Motor neuron (in vitro differentiated cells): Measurements from ENCODE around the gene FTO. TPM values are rescaled to one million over a fixed set of nuclear protein-coding genes. Genes with fewer than 3 reads are reported as not detected.
A peak's percentile ranks its signal among the peaks of the same experiment; 100 is the strongest.

Experiments
- ATAC-seq, 8 experiments: fragments of 200-7000 bp; cut with Tn5 transposase; replicated peaks in 6 of 8; 2 replicates each; pipeline ENCODE4 v1.8.0; 2021; ENCODE audit warnings: mild to moderate bottlenecking in 8 of 8, moderate library complexity in 8 of 8
- H3K27ac ChIP-seq, 2 donors: fragments of 250-450 bp; sonication (Bioruptor Pico); 2 replicates each; pipeline ENCODE4 v1.9.0; 2021; ENCODE audit warnings: antibody characterized with exemption in 2 of 2, mild to moderate bottlenecking in 2 of 2, moderate library complexity in 1 of 2
- H3K4me1 ChIP-seq, 2 donors: fragments of 250-450 bp; sonication (Bioruptor Pico); replicated peaks in 1 of 2; 2 replicates each; pipeline ENCODE4 v1.6.1; 2021; ENCODE audit warnings: antibody characterized with exemption in 2 of 2, mild to moderate bottlenecking in 2 of 2, moderate library complexity in 1 of 2
- H3K4me3 ChIP-seq, 5 donors: fragments of 250-450 bp; sonication (Bioruptor Pico); 2 replicates each; pipeline ENCODE4 v1.9.0; 2021; ENCODE audit warnings: antibody characterized with exemption in 5 of 5, mild to moderate bottlenecking in 5 of 5, moderate library complexity in 4 of 5
- WGBS, 10 experiments: fragments of 450-650 bp; shearing (Covaris generic); methylation state at CpG; one replicate each; pipeline ENCODE4 v1.0.0; 2022; 5-methylcytosine and 5-hydroxymethylcytosine counted together
- in situ Hi-C, 9 experiments: fragments of 400-800 bp; cut with MboI; loops; one replicate each; pipeline ENCODE4 v1.15.0; 2021; ENCODE audit warnings: low sequenced_read_pairs in 9 of 9, low pct_unique_long_range_greater_than_20kb in 2 of 9; ENCODE audit not compliant: unreplicated experiment in 9 of 9
- total RNA-seq, 8 experiments: library from RNA; unstranded; fragments of 300-600 nt; gene quantifications; 2 replicates each; pipeline versions ENCODE4 v1.2.3 to v1.2.4, GENCODE V29; 2022

FTO gene
- total RNA-seq, 8 experiments from 2014 or later = 73.8 to 143 (median 112) TPM

- in situ Hi-C loops = no loop called here
- Histone ChIP-seq H3K4me1 (peaks cover 36 to 49% of the 10 kb centered on the region in 2 donors), H3K27ac (no peak overlapping the region), H3K4me3 (no peak overlapping the region)
- peak in 7 of 8 experiments; percentile 25 to 68 (median 44) for ATAC-seq
- 13 to 60% (median 34%) methylated on average over 3 to 4 of the region's 4 CpGs for WGBS, 10 experiments
These were observed 58.2 kb downstream of the FTO start for GRCh38 chr16:53761962-53762703.

- no peak for ATAC-seq
- H3K4me3 ChIP-seq = no peak overlapping the region
- 33 to 100% (median 93%) methylated on average over 1 to 8 of the region's 10 CpGs for WGBS, 10 experiments
- H3K27ac ChIP-seq = peak overlapping the region in 1 of 2 donors; percentile 30
- in situ Hi-C loops = no loop called here
- peaks cover 24 to 37% of the 10 kb centered on the region in 2 donors for H3K4me1 ChIP-seq
These were observed 62.5 kb downstream of the FTO start for GRCh38 chr16:53766304-53767016.

- Histone ChIP-seq H3K4me1 (peaks cover 16 to 23% of the 10 kb centered on the region in 2 donors), H3K4me3 (no peak overlapping the region), H3K27ac (no peak overlapping the region)
- ATAC-seq = peak in 2 of 8 experiments; percentile 13 to 17
- in situ Hi-C loops = no loop called here
- 9 to 100% (median 80%) methylated on average over 1 to 4 of the region's 4 CpGs; no CpG with 5 or more reads in 2 of the 10 experiments for WGBS, 10 experiments
These were observed 64.2 kb downstream of the FTO start for GRCh38 chr16:53768167-53768566.

GRCh38 chr16:53768593-53768992 is 64.6 kb downstream of the FTO start:
- WGBS, 10 experiments = 0 to 100% (median 33%) methylated on average over 1 of the region's 1 CpG; no CpG with 5 or more reads in 3 of the 10 experiments
- Histone ChIP-seq H3K4me1 (peaks cover 20 to 26% of the 10 kb centered on the region in 2 donors), H3K4me3 (no peak overlapping the region), H3K27ac (no peak overlapping the region)
- in situ Hi-C loops = no loop called here
- peak in 4 of 8 experiments; percentile 44 to 75 (median 68) for ATAC-seq

GRCh38 chr16:53769185-53769584 is 65.2 kb downstream of the FTO start:
- 88 to 100% (median 100%) methylated on average over 1 to 4 of the region's 4 CpGs for WGBS, 10 experiments
- ATAC-seq = no peak
- no peak overlapping the region for H3K27ac ChIP-seq
- peaks cover 19 to 25% of the 10 kb centered on the region in 2 donors for H3K4me1 ChIP-seq
- in situ Hi-C loops = no loop called here
- no peak overlapping the region for H3K4me3 ChIP-seq

GRCh38 chr16:53769787-53770186 is 65.8 kb downstream of the FTO start:
- Histone ChIP-seq H3K27ac (no peak overlapping the region), H3K4me1 (peaks cover 18 to 23% of the 10 kb centered on the region in 2 donors), H3K4me3 (no peak overlapping the region)
- no peak for ATAC-seq
- in situ Hi-C loops = no loop called here

GRCh38 chr16:53770641-53771040 is 66.7 kb downstream of the FTO start:
- no peak overlapping the region for H3K27ac ChIP-seq
- 69 to 100% (median 100%) methylated on average over 1 to 4 of the region's 4 CpGs; no CpG with 5 or more reads in 2 of the 10 experiments for WGBS, 10 experiments
- no peak overlapping the region for H3K4me3 ChIP-seq
- in situ Hi-C loops = no loop called here
- peaks cover 18 to 23% of the 10 kb centered on the region in 2 donors for H3K4me1 ChIP-seq
- ATAC-seq = no peak

GRCh38 chr16:53771655-53772497 is 67.9 kb downstream of the FTO start:
- H3K4me1 ChIP-seq = peaks cover 17 to 21% of the 10 kb centered on the region in 2 donors
- no peak for ATAC-seq
- in situ Hi-C loops = no loop called here
- no peak overlapping the region for H3K4me3 ChIP-seq
- WGBS, 10 experiments = 58 to 100% (median 86%) methylated on average over 1 to 9 of the region's 9 CpGs
- H3K27ac ChIP-seq = no peak overlapping the region

- Histone ChIP-seq H3K27ac (no peak overlapping the region), H3K4me3 (no peak overlapping the region), H3K4me1 (peaks cover 14% of the 10 kb centered on the region in 2 donors)
- peak; percentile 58 to 98 (median 92) for ATAC-seq
- 14 to 100% (median 44%) methylated on average over 1 to 5 of the region's 5 CpGs for WGBS, 10 experiments
- in situ Hi-C loops = no loop called here
These were observed 69.3 kb downstream of the FTO start for GRCh38 chr16:53773150-53773846.

GRCh38 chr16:53773881-53774280 is 69.9 kb downstream of the FTO start:
- no peak overlapping the region for H3K27ac ChIP-seq
- H3K4me3 ChIP-seq = no peak overlapping the region
- 28 to 100% (median 83%) methylated on average over 2 to 8 of the region's 8 CpGs for WGBS, 10 experiments
- no peak for ATAC-seq
- in situ Hi-C loops = no loop called here
- H3K4me1 ChIP-seq = peaks cover 14% of the 10 kb centered on the region in 2 donors

- Histone ChIP-seq H3K27ac (no peak overlapping the region), H3K4me3 (no peak overlapping the region), H3K4me1 (peaks cover 14% of the 10 kb centered on the region in 2 donors)
- no peak for ATAC-seq
- 80 to 100% (median 100%) methylated on average over 1 to 2 of the region's 2 CpGs for WGBS, 10 experiments
- in situ Hi-C loops = no loop called here
These were observed 71.3 kb downstream of the FTO start for GRCh38 chr16:53775106-53775820.

GRCh38 chr16:53775821-53776431 is 72.0 kb downstream of the FTO start:
- ATAC-seq = peak in 4 of 8 experiments; percentile 30 to 75 (median 68)
- 35 to 77% (median 59%) methylated on average over 2 to 7 of the region's 7 CpGs for WGBS, 10 experiments
- Histone ChIP-seq H3K27ac (no peak overlapping the region), H3K4me1 (peaks cover 14% of the 10 kb centered on the region in 2 donors), H3K4me3 (no peak overlapping the region)
- in situ Hi-C loops = no loop called here
